K562 (cell line): ENCODE measurements around the gene ZNF487. TPM values are rescaled to one million over a fixed set of nuclear protein-coding genes. Genes with fewer than 3 reads are reported as not detected.

Experiments used
- BHLHE40 ChIP-seq: IDR thresholded peaks from 2 replicates; pipeline ENCODE4 v1.6.1; 2011; ENCODE audit warnings: low read length, improper control_type of control experiment
- CEBPG ChIP-seq, 3 experiments: fragments of 200-800 bp in 1 of 3; sonication (Bioruptor generic) in 1 of 3; sonication (generic) in 1 of 3; formaldehyde crosslinking in 1 of 3; IDR thresholded peaks in 2 of 3; conservative IDR thresholded peaks in 1 of 3; 2 replicates each; pipeline versions ENCODE4 v1.6.1 to v1.8.0; 2016 to 2022; ENCODE audit warnings: missing compliant biosample characterization in 2 of 3, missing genetic modification characterization in 2 of 3, mild to moderate bottlenecking in 1 of 3, missing genetic modification reagents in 1 of 3
- GTF2F1 ChIP-seq: IDR thresholded peaks from 2 replicates; pipeline ENCODE4 v1.6.1; 2011; ENCODE audit warnings: low read depth, low read length, improper control_type of control experiment
- HDAC3 ChIP-seq: fragments of 450-650 bp; IDR thresholded peaks from 2 replicates; pipeline ENCODE4 v1.6.1; 2018; ENCODE audit warnings: borderline replicate concordance, mild to moderate bottlenecking, moderate library complexity; ENCODE audit not compliant: partially characterized antibody
- HINFP ChIP-seq: fragments of 450-650 bp; conservative IDR thresholded peaks from 2 replicates; pipeline ENCODE4 v1.6.1; 2016; ENCODE audit warnings: missing genetic modification characterization, low read depth, mild to moderate bottlenecking, control low read depth, missing compliant biosample characterization
- MAFF ChIP-seq: IDR thresholded peaks from 2 replicates; pipeline ENCODE4 v1.6.1; 2012; ENCODE audit warnings: low read length, improper control_type of control experiment
- MECOM ChIP-seq: fragments of 250-450 bp; sonication (Bioruptor Pico); IDR thresholded peaks from 2 replicates; pipeline ENCODE4 v1.8.0; 2022; ENCODE audit warnings: inconsistent platforms
- PTBP1 ChIP-seq: fragments of 200-400 bp; formaldehyde crosslinking; IDR thresholded peaks from 2 replicates; pipeline ENCODE4 v1.6.1; 2017; ENCODE audit warnings: low read depth, low read length
- SAFB ChIP-seq: fragments of 200-400 bp; formaldehyde crosslinking; IDR thresholded peaks from 2 replicates; pipeline ENCODE4 v1.6.1; 2017; ENCODE audit warnings: low read depth, low read length, borderline replicate concordance
- SRSF7 ChIP-seq: fragments of 200-400 bp; formaldehyde crosslinking; optimal IDR thresholded peaks from 2 replicates; pipeline ENCODE3; 2017; ENCODE audit warnings: mild to moderate bottlenecking, low read depth, low read length
- TARDBP ChIP-seq: fragments of 450-650 bp; IDR thresholded peaks from 2 replicates; pipeline ENCODE4 v1.6.1; 2016
- ZNF140 ChIP-seq: fragments of 250-450 bp; sonication (Bioruptor Pico); IDR thresholded peaks from 2 replicates; pipeline ENCODE4 v1.8.0; 2021; ENCODE audit warnings: moderate library complexity, mild to moderate bottlenecking, inconsistent platforms
- ZNF778 ChIP-seq: fragments of 450-650 bp; formaldehyde crosslinking; IDR thresholded peaks from 2 replicates; pipeline ENCODE4 v1.4.0; 2020; ENCODE audit warnings: mild to moderate bottlenecking, moderate library complexity
- polyA plus RNA-seq, 8 experiments: library from polyadenylated mRNA; depleted of rRNA in 4 of 8; stranded (reverse) in 5 of 8; unstranded in 3 of 8; fragments of >200 nt; fragmentation: Nextera tagmentation in 2 of 8; fragmentation: Illumina TruSeq in 1 of 8; extraction: Ambion mirVana in 2 of 8; extraction: Trizol in 1 of 8; gene quantifications; 2 replicates each; pipeline versions ENCODE4 v1.2.1 to v1.2.3, GENCODE V29; 2011 to 2014; ENCODE audit warnings: inconsistent platforms in 1 of 8, missing spikeins in 1 of 8
- total RNA-seq, 7 experiments: library from RNA; depleted of rRNA in 6 of 7; stranded (reverse); fragments of >200 nt in 6 of 7; fragmentation: Illumina TruSeq in 2 of 7; extraction: Trizol in 2 of 7; gene quantifications; 2 replicates each; pipeline versions ENCODE4 v1.2.1 to v1.2.3, GENCODE V29; 2011 to 2021; ENCODE audit warnings: low replicate concordance in 1 of 7
- TF ChIP-seq, protein P1 (sequence below): fragments of 450-650 bp; IDR thresholded peaks from 2 replicates; pipeline ENCODE4 v1.6.1; 2016; ENCODE audit warnings: mild to moderate bottlenecking
- TF ChIP-seq, protein P2 (sequence below): fragments of 250-450 bp; sonication (Bioruptor Pico); IDR thresholded peaks from 2 replicates; pipeline ENCODE4 v1.8.0; 2022; ENCODE audit warnings: inconsistent platforms
- TF ChIP-seq, protein P3 (sequence below), 2 experiments: fragments of 450-650 bp; IDR thresholded peaks; 2 replicates each; pipeline ENCODE4 v1.6.1; 2018; ENCODE audit warnings: mild to moderate bottlenecking in 2 of 2, low read depth in 1 of 2; ENCODE audit not compliant: partially characterized antibody in 2 of 2

The ZNF487 gene
- total and polyA plus RNA-seq, 9 of the 15 experiments (the other 6 are each of a cell fraction or from before 2014, with no cell fraction given), result 1.9 to 6.5 (median 4.2) TPM

GRCh38 chr10:43417950-43418768, 18.8 kb upstream of the ZNF487 start (continued):
- TF ChIP-seq, protein P1, sequence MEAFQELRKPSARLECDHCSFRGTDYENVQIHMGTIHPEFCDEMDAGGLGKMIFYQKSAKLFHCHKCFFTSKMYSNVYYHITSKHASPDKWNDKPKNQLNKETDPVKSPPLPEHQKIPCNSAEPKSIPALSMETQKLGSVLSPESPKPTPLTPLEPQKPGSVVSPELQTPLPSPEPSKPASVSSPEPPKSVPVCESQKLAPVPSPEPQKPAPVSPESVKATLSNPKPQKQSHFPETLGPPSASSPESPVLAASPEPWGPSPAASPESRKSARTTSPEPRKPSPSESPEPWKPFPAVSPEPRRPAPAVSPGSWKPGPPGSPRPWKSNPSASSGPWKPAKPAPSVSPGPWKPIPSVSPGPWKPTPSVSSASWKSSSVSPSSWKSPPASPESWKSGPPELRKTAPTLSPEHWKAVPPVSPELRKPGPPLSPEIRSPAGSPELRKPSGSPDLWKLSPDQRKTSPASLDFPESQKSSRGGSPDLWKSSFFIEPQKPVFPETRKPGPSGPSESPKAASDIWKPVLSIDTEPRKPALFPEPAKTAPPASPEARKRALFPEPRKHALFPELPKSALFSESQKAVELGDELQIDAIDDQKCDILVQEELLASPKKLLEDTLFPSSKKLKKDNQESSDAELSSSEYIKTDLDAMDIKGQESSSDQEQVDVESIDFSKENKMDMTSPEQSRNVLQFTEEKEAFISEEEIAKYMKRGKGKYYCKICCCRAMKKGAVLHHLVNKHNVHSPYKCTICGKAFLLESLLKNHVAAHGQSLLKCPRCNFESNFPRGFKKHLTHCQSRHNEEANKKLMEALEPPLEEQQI, result peak; percentile 99
- TF ChIP-seq MECOM (CRISPR knock-in tag), result peak; percentile 87
- peak; percentile 97 for TF ChIP-seq TARDBP
- TF ChIP-seq PTBP1, result 0 out of 2 replicates have a peak, but pooled peaks have one; percentile 74
- peak; percentile 76 for TF ChIP-seq HINFP (tag)
- TF ChIP-seq GTF2F1, result no peak
- TF ChIP-seq ZNF140 (CRISPR knock-in tag), result peak; percentile 58; the same call in 1 of the 2 replicates
- TF ChIP-seq ZNF778 (CRISPR knock-in tag), result no peak
- peak; percentile 67 for TF ChIP-seq BHLHE40
- no peak for TF ChIP-seq SAFB
- TF ChIP-seq CEBPG (CRISPR knock-in tag; IDR thresholded peaks at IDR 0.05), result peak; percentile 82
- TF ChIP-seq CEBPG (tag; conservative IDR thresholded peaks at IDR 0.05 in 1 of 2, IDR thresholded peaks at IDR 0.05 in 1 of 2), result peak; percentile 90 to 95
- no peak for TF ChIP-seq SRSF7
- TF ChIP-seq, protein P2, sequence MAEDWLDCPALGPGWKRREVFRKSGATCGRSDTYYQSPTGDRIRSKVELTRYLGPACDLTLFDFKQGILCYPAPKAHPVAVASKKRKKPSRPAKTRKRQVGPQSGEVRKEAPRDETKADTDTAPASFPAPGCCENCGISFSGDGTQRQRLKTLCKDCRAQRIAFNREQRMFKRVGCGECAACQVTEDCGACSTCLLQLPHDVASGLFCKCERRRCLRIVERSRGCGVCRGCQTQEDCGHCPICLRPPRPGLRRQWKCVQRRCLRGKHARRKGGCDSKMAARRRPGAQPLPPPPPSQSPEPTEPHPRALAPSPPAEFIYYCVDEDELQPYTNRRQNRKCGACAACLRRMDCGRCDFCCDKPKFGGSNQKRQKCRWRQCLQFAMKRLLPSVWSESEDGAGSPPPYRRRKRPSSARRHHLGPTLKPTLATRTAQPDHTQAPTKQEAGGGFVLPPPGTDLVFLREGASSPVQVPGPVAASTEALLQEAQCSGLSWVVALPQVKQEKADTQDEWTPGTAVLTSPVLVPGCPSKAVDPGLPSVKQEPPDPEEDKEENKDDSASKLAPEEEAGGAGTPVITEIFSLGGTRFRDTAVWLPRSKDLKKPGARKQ (CRISPR knock-in tag), result peak; percentile 85
- TF ChIP-seq HDAC3, result peak; percentile 99
- TF ChIP-seq MAFF, result no peak
- TF ChIP-seq, protein P3, sequence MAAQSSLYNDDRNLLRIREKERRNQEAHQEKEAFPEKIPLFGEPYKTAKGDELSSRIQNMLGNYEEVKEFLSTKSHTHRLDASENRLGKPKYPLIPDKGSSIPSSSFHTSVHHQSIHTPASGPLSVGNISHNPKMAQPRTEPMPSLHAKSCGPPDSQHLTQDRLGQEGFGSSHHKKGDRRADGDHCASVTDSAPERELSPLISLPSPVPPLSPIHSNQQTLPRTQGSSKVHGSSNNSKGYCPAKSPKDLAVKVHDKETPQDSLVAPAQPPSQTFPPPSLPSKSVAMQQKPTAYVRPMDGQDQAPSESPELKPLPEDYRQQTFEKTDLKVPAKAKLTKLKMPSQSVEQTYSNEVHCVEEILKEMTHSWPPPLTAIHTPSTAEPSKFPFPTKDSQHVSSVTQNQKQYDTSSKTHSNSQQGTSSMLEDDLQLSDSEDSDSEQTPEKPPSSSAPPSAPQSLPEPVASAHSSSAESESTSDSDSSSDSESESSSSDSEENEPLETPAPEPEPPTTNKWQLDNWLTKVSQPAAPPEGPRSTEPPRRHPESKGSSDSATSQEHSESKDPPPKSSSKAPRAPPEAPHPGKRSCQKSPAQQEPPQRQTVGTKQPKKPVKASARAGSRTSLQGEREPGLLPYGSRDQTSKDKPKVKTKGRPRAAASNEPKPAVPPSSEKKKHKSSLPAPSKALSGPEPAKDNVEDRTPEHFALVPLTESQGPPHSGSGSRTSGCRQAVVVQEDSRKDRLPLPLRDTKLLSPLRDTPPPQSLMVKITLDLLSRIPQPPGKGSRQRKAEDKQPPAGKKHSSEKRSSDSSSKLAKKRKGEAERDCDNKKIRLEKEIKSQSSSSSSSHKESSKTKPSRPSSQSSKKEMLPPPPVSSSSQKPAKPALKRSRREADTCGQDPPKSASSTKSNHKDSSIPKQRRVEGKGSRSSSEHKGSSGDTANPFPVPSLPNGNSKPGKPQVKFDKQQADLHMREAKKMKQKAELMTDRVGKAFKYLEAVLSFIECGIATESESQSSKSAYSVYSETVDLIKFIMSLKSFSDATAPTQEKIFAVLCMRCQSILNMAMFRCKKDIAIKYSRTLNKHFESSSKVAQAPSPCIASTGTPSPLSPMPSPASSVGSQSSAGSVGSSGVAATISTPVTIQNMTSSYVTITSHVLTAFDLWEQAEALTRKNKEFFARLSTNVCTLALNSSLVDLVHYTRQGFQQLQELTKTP (IDR thresholded peaks at IDR 0.05; ENCODE audit: low read depth in 1 of 2, partially characterized antibody in 2 of 2), result peak in 1 of 2 experiments; percentile 95
